NT2/D1 (cell line): ENCODE results near the gene TBX4.
"Not testable (repeated sequence)": the region's sequence is repeated elsewhere in the genome, so short reads cannot be mapped to it uniquely, and the experiment has no call there.

Source experiments
- DNase-seq: peaks from one replicate; pipeline ENCODE4 v3.0.0-alpha.2; 2011; ENCODE audit warnings: low read depth, low spot score
- H3K27me3 ChIP-seq: 2 replicates; pipeline ENCODE4 v1.6.0; 2011; ENCODE audit warnings: mild to moderate bottlenecking; ENCODE audit not compliant: insufficient read length, insufficient read depth
- H3K36me3 ChIP-seq: 2 replicates; pipeline ENCODE4 v1.6.1; 2011; ENCODE audit warnings: mild to moderate bottlenecking, low read length, mixed read lengths; ENCODE audit not compliant: insufficient read depth, insufficient read length
- H3K4me1 ChIP-seq: 2 replicates; pipeline ENCODE4 v1.5.1; 2011; ENCODE audit not compliant: insufficient read depth, insufficient read length
- H3K4me3 ChIP-seq: 2 replicates; pipeline ENCODE4 v1.5.1; 2011; ENCODE audit warnings: low read depth; ENCODE audit not compliant: insufficient read length
- H3K9ac ChIP-seq: 2 replicates; pipeline ENCODE4 v1.6.0; 2011; ENCODE audit warnings: low read depth; ENCODE audit not compliant: insufficient read length
- H3K9me3 ChIP-seq: 2 replicates; pipeline ENCODE4 v1.5.1; 2011; ENCODE audit warnings: mild to moderate bottlenecking, low read length; ENCODE audit not compliant: insufficient read depth
- SUZ12 ChIP-seq: IDR thresholded peaks from 2 replicates; pipeline ENCODE4 v1.6.1; 2011; ENCODE audit not compliant: insufficient read length, insufficient read depth; ENCODE audit errors: extremely low read depth
- YY1 ChIP-seq: IDR thresholded peaks from 2 replicates; pipeline ENCODE4 v1.6.1; 2011; ENCODE audit not compliant: insufficient read length, insufficient read depth
- ZNF274 ChIP-seq: IDR thresholded peaks from 2 replicates; pipeline ENCODE4 v1.6.1; 2011; ENCODE audit warnings: mild to moderate bottlenecking, low read depth, low read length

TBX4 gene

DNA sequence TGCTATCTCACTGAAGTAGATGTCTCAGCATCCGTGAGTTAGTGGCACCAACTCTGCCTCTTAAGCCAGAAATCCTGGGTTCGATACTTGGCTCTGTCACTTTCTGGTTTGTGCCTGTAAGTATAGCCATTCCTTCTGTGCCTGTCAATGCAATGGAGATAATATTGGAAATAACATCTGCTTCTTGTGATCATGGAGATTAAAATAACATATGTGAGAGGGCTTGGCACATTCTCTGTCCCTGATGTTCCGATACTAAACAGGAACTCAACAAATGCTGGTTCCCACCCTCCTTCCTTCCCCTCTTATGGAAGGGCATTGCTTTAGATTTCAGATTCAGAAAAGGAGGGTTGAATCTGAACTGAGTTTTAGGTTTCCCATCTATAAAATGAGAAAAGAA lies 39.8 kb downstream of the TBX4 start:
- no peak for TF ChIP-seq YY1
- no peak for TF ChIP-seq ZNF274
- no peak for TF ChIP-seq SUZ12

GRCh38 chr17:61492759-61493526 lies 40.7 kb downstream of the TBX4 start:
- Histone ChIP-seq H3K9ac (no peak overlapping the region), H3K4me3 (no peak overlapping the region), H3K36me3 (no peaks in the 10 kb centered on the region), H3K9me3 (no peaks in the 10 kb centered on the region), H3K4me1 (peaks cover 3% of the 10 kb centered on the region), H3K27me3 (no peaks in the 10 kb centered on the region)
- TF ChIP-seq SUZ12: no peak
- TF ChIP-seq ZNF274: no peak
- no peak for TF ChIP-seq YY1
- no peak for DNase-seq

More for the DNA sequence above, 39.8 kb downstream of the TBX4 start:
- Histone ChIP-seq H3K9ac (no peak overlapping the region), H3K27me3 (no peaks in the 10 kb centered on the region), H3K36me3 (no peaks in the 10 kb centered on the region), H3K9me3 (no peaks in the 10 kb centered on the region), H3K4me1 (peaks cover 5% of the 10 kb centered on the region), H3K4me3 (no peak overlapping the region)
- no peak for DNase-seq

- H3K4me3 ChIP-seq, H3K9ac ChIP-seq, DNase-seq, H3K4me1 ChIP-seq, H3K9me3 ChIP-seq, H3K36me3 ChIP-seq, H3K27me3 ChIP-seq: not testable (repeated sequence)
Observed at GRCh38 chr17:61493830-61494324, 41.7 kb downstream of the TBX4 start.

- no peak overlapping the region for H3K9ac ChIP-seq
Observed at GRCh38 chr17:61494325-61495160, 42.3 kb downstream of the TBX4 start.

DNA sequence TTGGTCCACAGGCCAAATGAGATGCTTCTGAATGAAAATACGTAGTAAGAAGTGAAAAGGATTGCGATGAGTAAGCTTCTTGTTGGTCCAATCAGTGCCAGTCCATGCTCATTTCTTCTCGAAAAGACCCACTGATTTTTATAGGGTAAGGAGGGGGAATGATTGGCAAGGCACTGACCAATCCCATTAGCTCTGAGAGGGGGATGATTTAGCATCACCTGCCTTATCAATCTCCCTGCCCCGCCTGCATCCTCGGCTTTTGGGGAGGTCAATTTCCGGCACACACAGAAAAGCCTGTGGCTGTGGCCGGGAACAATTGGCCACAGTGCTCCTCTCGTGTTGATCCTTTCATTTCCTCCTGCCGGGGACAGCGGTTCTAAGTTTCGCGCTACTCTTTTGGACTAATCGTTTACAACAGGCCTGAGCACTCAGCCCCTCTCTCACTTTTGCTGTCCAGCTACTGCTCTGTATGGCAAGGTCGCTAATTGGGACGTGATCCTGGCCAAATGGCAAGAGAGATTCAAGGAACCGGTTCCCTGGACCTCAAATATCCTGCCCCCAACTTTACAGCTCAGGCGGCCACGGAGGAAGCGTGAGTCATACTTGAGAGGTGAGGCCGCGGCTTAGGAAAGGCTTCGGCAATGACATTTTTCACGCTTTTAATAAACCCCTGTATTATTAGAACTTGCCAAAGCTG lies 43.1 kb downstream of the TBX4 start:
- H3K36me3 ChIP-seq: no peaks in the 10 kb centered on the region
- peaks cover under 1% of the 10 kb centered on the region for H3K9me3 ChIP-seq
- peaks cover 3% of the 10 kb centered on the region for H3K4me1 ChIP-seq
- no peaks in the 10 kb centered on the region for H3K27me3 ChIP-seq
- DNase-seq: no peak
- no peak overlapping the region for H3K4me3 ChIP-seq
- no peak overlapping the region for H3K9ac ChIP-seq
- TF ChIP-seq SUZ12 (no peak), ZNF274 (no peak), YY1 (no peak)

More at GRCh38 chr17:61494325-61495160, 42.3 kb downstream of the TBX4 start:
- Histone ChIP-seq H3K36me3 (no peaks in the 10 kb centered on the region), H3K4me1 (peaks cover 3% of the 10 kb centered on the region), H3K9me3 (no peaks in the 10 kb centered on the region), H3K27me3 (no peaks in the 10 kb centered on the region), H3K4me3 (no peak overlapping the region)
- TF ChIP-seq SUZ12 (no peak), ZNF274 (no peak), YY1 (no peak)
- DNase-seq: no peak

DNA sequence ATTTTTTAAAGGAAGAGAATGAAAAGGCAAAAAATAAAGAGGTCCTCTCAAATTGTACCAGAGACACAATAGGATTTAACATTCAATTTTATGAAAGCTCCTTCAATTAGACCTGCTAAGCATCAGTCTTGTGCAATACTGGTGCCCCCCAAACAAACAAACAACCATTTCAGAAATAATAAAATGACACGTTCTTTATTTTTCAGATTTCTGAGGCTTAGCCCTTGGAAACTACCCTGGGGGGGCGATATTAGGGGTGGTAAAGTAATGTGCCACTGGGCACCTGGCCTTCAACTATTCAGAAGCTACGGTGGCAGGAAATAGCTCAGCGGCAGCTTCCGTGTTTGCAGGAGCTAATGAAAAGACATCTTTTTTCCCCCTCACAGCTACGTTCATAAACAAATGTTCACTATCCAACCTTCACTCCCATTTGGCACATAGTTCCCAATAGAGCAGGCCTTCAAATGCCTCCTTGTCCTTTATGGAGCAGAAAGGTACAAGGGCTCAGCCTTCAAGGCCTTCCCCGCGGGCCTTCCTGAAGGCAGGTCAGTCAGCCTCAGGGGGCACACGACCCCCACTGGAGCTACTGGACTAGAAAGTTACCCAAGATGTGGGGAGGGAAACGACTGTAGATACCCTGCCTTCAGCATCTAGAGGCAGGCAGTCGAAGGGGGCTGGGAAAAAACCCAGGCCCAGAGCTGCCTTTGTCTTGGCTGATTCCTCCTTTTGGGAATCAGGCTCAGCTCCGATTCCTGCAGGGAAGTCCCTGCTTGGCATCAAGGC lies 44.1 kb downstream of the TBX4 start:
- H3K9me3 ChIP-seq: peaks cover 4% of the 10 kb centered on the region
- H3K4me3 ChIP-seq: no peak overlapping the region
- no peaks in the 10 kb centered on the region for H3K27me3 ChIP-seq
- no peak for DNase-seq
- H3K4me1 ChIP-seq: peaks cover 3% of the 10 kb centered on the region
- H3K36me3 ChIP-seq: no peaks in the 10 kb centered on the region
- TF ChIP-seq SUZ12: no peak
- no peak for TF ChIP-seq ZNF274
- no peak for TF ChIP-seq YY1
- H3K9ac ChIP-seq: peak overlapping the region; percentile 8
